HepG2 (cell line): Measurements from ENCODE around the gene SUPT4H1. TPM values are rescaled to one million over a fixed set of nuclear protein-coding genes. Genes with fewer than 3 reads are reported as not detected.

ENCODE experiments used
- ATAC-seq: fragments of 200-7000 bp; cut with Tn5 transposase; 3 replicates; pipeline ENCODE4 v1.9.1; 2020; ENCODE audit warnings: mild to moderate bottlenecking, moderate library complexity
- BruUV-seq: library from RNA; stranded (reverse); fragments of 400-500 nt; replicated peaks from 2 replicates; lab custom pipeline; 2021; lab: Mats Ljungman, UMichigan
- CTCF ChIA-PET: fragments of 300-600 bp; formaldehyde crosslinking; extraction: SDS; loops from one replicate; lab custom pipeline; 2021; ENCODE audit warnings: low total read pairs, inconsistent platforms, low intra/inter-chr PET ratio; lab: Yijun Ruan, JAX
- POLR2A ChIA-PET: fragments of 350-600 bp; sonication (Branson Sonifier 250); formaldehyde crosslinking; loops from one replicate; lab custom pipeline; 2020; ENCODE audit warnings: antibody characterized with exemption, inconsistent platforms; lab: Yijun Ruan, JAX
- DNase-seq: peaks from one replicate; pipeline ENCODE4 v3.0.0-alpha.2; 2015; ENCODE audit warnings: low spot score
- FAIRE-seq: peaks from 3 replicates; lab custom pipeline; 2011; peaks lifted over from hg19 to GRCh38; lab: Jason Lieb, UNC
- H2AFZ ChIP-seq: one replicate; pipeline ENCODE4 v1.6.1; 2011; ENCODE audit warnings: low read length, inconsistent platforms
- H3K27ac ChIP-seq: fragments of 300-600 bp; 3 replicates; pipeline ENCODE4 v1.8.0; 2011; ENCODE audit warnings: mixed run types, mild to moderate bottlenecking, mixed read lengths, low read length, inconsistent platforms; ENCODE audit not compliant: insufficient read depth; ENCODE audit errors: extremely low read length
- H3K27me3 ChIP-seq, 2 experiments: fragments of 200-600 bp in 1 of 2; 2 replicates in 1 of 2; 3 replicates in 1 of 2; pipeline versions ENCODE4 v1.6.0 to v1.8.0; 2011; ENCODE audit warnings: low read length in 2 of 2, mild to moderate bottlenecking in 2 of 2, moderate library complexity in 2 of 2, inconsistent platforms in 1 of 2; ENCODE audit not compliant: insufficient read depth in 2 of 2, control insufficient read depth in 1 of 2
- H3K36me3 ChIP-seq, 2 experiments: fragments of 200-600 bp in 1 of 2; replicated peaks in 1 of 2; 2 replicates in 1 of 2; 3 replicates in 1 of 2; pipeline versions ENCODE4 v1.5.1 to v1.8.0; 2011; ENCODE audit warnings: low read length in 2 of 2, inconsistent platforms in 1 of 2; ENCODE audit not compliant: insufficient read depth in 2 of 2, control insufficient read depth in 1 of 2
- H3K4me1 ChIP-seq: 2 replicates; pipeline ENCODE4 v1.5.1; 2012; ENCODE audit warnings: low read length, inconsistent platforms; ENCODE audit not compliant: insufficient read depth
- H3K4me2 ChIP-seq: 2 replicates; pipeline ENCODE4 v1.6.0; 2011; ENCODE audit warnings: low read depth, low read length, inconsistent platforms
- H3K4me3 ChIP-seq, 3 experiments: fragments of 200-600 bp in 1 of 3; sonication (generic), shearing (Covaris generic) in 1 of 3; replicated peaks in 1 of 3; 2 replicates each; pipeline ENCODE4 v1.5.1; 2011 to 2016; ENCODE audit warnings: low read length in 3 of 3, inconsistent platforms in 2 of 3, low read depth in 2 of 3, mild to moderate bottlenecking in 2 of 3, control low read depth in 1 of 3, mixed read lengths in 1 of 3; ENCODE audit not compliant: insufficient read depth in 1 of 3
- H3K79me2 ChIP-seq: one replicate; pipeline ENCODE4 v1.6.1; 2011; ENCODE audit warnings: low read length, inconsistent platforms; ENCODE audit not compliant: insufficient read depth
- H3K9ac ChIP-seq: 2 replicates; pipeline ENCODE4 v1.6.0; 2011; ENCODE audit warnings: mild to moderate bottlenecking, low read depth, low read length, inconsistent platforms; ENCODE audit not compliant: insufficient read depth
- H3K9me3 ChIP-seq: 2 replicates; pipeline ENCODE4 v1.5.1; 2012; ENCODE audit warnings: mild to moderate bottlenecking, low read length
- H4K20me1 ChIP-seq: 2 replicates; pipeline ENCODE4 v1.6.0; 2011; ENCODE audit warnings: inconsistent platforms, mild to moderate bottlenecking, low read length, moderate library complexity; ENCODE audit not compliant: insufficient read depth
- PATZ1 ChIP-seq: sonication (generic); formaldehyde crosslinking; IDR thresholded peaks from 2 replicates; pipeline ENCODE4 v1.4.0; 2020; ENCODE audit warnings: missing genetic modification reagents
- SMC3 ChIP-seq: IDR thresholded peaks from 2 replicates; pipeline ENCODE4 v1.6.1; 2011; ENCODE audit warnings: low read length, improper control_type of control experiment
- STAG1 ChIP-seq: sonication (generic); formaldehyde crosslinking; IDR thresholded peaks from 2 replicates; pipeline ENCODE4 v1.4.0; 2020; ENCODE audit warnings: missing genetic modification reagents
- XRCC5 ChIP-seq: fragments of 200-400 bp; formaldehyde crosslinking; optimal IDR thresholded peaks from 2 replicates; pipeline ENCODE3; 2017; ENCODE audit warnings: mild to moderate bottlenecking, low read length
- ZNF609 ChIP-seq: sonication (generic); formaldehyde crosslinking; IDR thresholded peaks from 2 replicates; pipeline ENCODE4 v1.4.0; 2020; ENCODE audit warnings: mild to moderate bottlenecking, missing genetic modification reagents, borderline replicate concordance
- WGBS: methylation state at CpG from one replicate; pipeline ENCODE4 v1.1.6; 2017; ENCODE audit warnings: low lambda C conversion rate; 5-methylcytosine and 5-hydroxymethylcytosine counted together
- in situ Hi-C: cut with HindIII; loops from 2 replicates; pipeline ENCODE4 v1.10.0; 2017; ENCODE audit warnings: low pct_unique_long_range_greater_than_20kb; ENCODE audit not compliant: extremely low pct_ligation_motif_present
- intact Hi-C: fragments of 100-400 bp; cut with micrococcal nuclease; formaldehyde crosslinking; loops from one replicate; pipeline ENCODE4 v1.10.0; 2022; ENCODE audit not compliant: unreplicated experiment
- polyA plus RNA-seq, 8 experiments: library from polyadenylated mRNA; depleted of rRNA in 3 of 8; stranded (reverse) in 7 of 8; unstranded in 1 of 8; fragments of >200 nt; fragmentation: Illumina TruSeq in 4 of 8; extraction: Trizol in 4 of 8; gene quantifications; 2 replicates each; pipeline versions ENCODE4 v1.2.1 to v1.2.3, GENCODE V29; 2011 to 2016; ENCODE audit warnings: low read depth in 4 of 8, missing spikeins in 1 of 8, mixed read lengths in 1 of 8; ENCODE audit not compliant: insufficient read depth in 1 of 8
- total RNA-seq, 5 experiments: library from RNA; depleted of rRNA; stranded (reverse); fragments of >200 nt; fragmentation: Illumina TruSeq; extraction: Trizol; gene quantifications; 2 replicates each; pipeline ENCODE4 v1.2.3, GENCODE V29; 2016; ENCODE audit warnings: low read depth in 1 of 5
- TF ChIP-seq, protein P1 (sequence below): sonication (generic); formaldehyde crosslinking; IDR thresholded peaks from 2 replicates; pipeline ENCODE4 v1.5.0; 2020; ENCODE audit warnings: mild to moderate bottlenecking, missing genetic modification reagents, moderate library complexity

The SUPT4H1 gene
- total and polyA plus RNA-seq, 2 of the 13 experiments (the other 11 are each of a cell fraction or from before 2014, with no cell fraction given), result 155 to 244 TPM

GRCh38 chr17:58329035-58329809 lies 22.8 kb downstream of the SUPT4H1 start:
- TF ChIP-seq ZNF609 (no peak), PATZ1 (CRISPR knock-in tag) (peak; percentile 24; the same call in 1 of the 2 replicates), SMC3 (no peak), XRCC5 (peak; percentile 37), STAG1 (CRISPR knock-in tag) (peak; percentile 40)
- TF ChIP-seq, protein P1, sequence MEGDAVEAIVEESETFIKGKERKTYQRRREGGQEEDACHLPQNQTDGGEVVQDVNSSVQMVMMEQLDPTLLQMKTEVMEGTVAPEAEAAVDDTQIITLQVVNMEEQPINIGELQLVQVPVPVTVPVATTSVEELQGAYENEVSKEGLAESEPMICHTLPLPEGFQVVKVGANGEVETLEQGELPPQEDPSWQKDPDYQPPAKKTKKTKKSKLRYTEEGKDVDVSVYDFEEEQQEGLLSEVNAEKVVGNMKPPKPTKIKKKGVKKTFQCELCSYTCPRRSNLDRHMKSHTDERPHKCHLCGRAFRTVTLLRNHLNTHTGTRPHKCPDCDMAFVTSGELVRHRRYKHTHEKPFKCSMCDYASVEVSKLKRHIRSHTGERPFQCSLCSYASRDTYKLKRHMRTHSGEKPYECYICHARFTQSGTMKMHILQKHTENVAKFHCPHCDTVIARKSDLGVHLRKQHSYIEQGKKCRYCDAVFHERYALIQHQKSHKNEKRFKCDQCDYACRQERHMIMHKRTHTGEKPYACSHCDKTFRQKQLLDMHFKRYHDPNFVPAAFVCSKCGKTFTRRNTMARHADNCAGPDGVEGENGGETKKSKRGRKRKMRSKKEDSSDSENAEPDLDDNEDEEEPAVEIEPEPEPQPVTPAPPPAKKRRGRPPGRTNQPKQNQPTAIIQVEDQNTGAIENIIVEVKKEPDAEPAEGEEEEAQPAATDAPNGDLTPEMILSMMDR (CRISPR knock-in tag), result peak; percentile 50
- ATAC-seq (peak; percentile 34), DNase-seq (peak; percentile 38), FAIRE-seq (no peak)
- Histone ChIP-seq H3K4me2 (peak overlapping the region; percentile 9; the same call in 1 of the 2 replicates), H2AFZ (no peak overlapping the region), H3K4me3 (no peak overlapping the region; a peak in 1 of 6 replicates), H4K20me1 (no peaks in the 10 kb centered on the region), H3K79me2 (no peaks in the 10 kb centered on the region), H3K27me3 (peaks cover 13 to 49% of the 10 kb centered on the region in 2 experiments), H3K4me1 (peaks cover 36% of the 10 kb centered on the region), H3K9ac (no peak overlapping the region), H3K36me3 (no peaks in the 10 kb centered on the region), H3K27ac (no peak overlapping the region), H3K9me3 (no peaks in the 10 kb centered on the region)
- in situ Hi-C loops, result no loop called here
- intact Hi-C loops, result no loop called here
- WGBS, result 38% methylated on average over 15 of the region's 16 CpGs
- no TSS peak for BruUV-seq
- ChIA-PET CTCF (interaction anchor here (0.7 kb wide), 1 partner anchor 118 kb away, joined by 3 read pairs; no protein-coding TSS in a partner anchor), POLR2A (no interaction called here)
